Stimulated activated CD8-positive, alpha-beta memory T cell treated with anti-CD3 and anti-CD28 coated beads, Interleukin-7, amount 100 ng/mL, for 24 hours (primary cell): ENCODE results near the gene FAM83G.
"Not testable (repeated sequence)": the region's sequence is repeated elsewhere in the genome, so short reads cannot be mapped to it uniquely, and the experiment has no call there.

ENCODE experiments used
- DNase-seq: peaks from one replicate; pipeline ENCODE4 v3.0.0-alpha.2; 2020; ENCODE audit warnings: low read depth

FAM83G gene

GRCh38 chr17:19023209-19023999, 18.8 kb upstream of the FAM83G start:
- DNase-seq = no peak

GRCh38 chr17:19022747-19023146, 18.2 kb upstream of the FAM83G start:
- DNase-seq = no peak

GRCh38 chr17:19022128-19022527, 17.6 kb upstream of the FAM83G start:
- DNase-seq = no peak

- DNase-seq = peak; percentile 25
Observed at GRCh38 chr17:19021622-19022083, 17.1 kb upstream of the FAM83G start.

GRCh38 chr17:19021011-19021621, 16.6 kb upstream of the FAM83G start:
- not testable (repeated sequence) for DNase-seq

- DNase-seq = no peak
Observed at GRCh38 chr17:19020016-19020415, 15.5 kb upstream of the FAM83G start.

- DNase-seq = no peak
Observed at GRCh38 chr17:19019041-19019941, 14.7 kb upstream of the FAM83G start.

- DNase-seq = no peak
Observed at GRCh38 chr17:19018600-19018950, 14.0 kb upstream of the FAM83G start.

GRCh38 chr17:19017804-19018599, 13.4 kb upstream of the FAM83G start:
- DNase-seq = no peak

GRCh38 chr17:19017401-19017800, 12.8 kb upstream of the FAM83G start:
- no peak for DNase-seq

- no peak for DNase-seq
Observed at GRCh38 chr17:19016881-19017280, 12.3 kb upstream of the FAM83G start.

- no peak for DNase-seq
Observed at GRCh38 chr17:19016297-19016696, 11.7 kb upstream of the FAM83G start.

GRCh38 chr17:19015428-19015827, 10.9 kb upstream of the FAM83G start:
- DNase-seq = no peak

GRCh38 chr17:19014628-19015215, 10.2 kb upstream of the FAM83G start:
- DNase-seq = no peak

- no peak for DNase-seq
Observed at GRCh38 chr17:19013806-19014627, 9.5 kb upstream of the FAM83G start.

GRCh38 chr17:19013226-19013625, 8.7 kb upstream of the FAM83G start:
- no peak for DNase-seq

- DNase-seq = no peak
Observed at GRCh38 chr17:19012171-19013080, 7.9 kb upstream of the FAM83G start.

GRCh38 chr17:19011581-19011980, 7.0 kb upstream of the FAM83G start:
- no peak for DNase-seq

- DNase-seq = no peak
Observed at GRCh38 chr17:19010729-19011505, 6.4 kb upstream of the FAM83G start.
